Liver (tissue), 2 donors: Measurements from ENCODE around the gene CASZ1.

Experiments used
- YY1 ChIP-seq: IDR thresholded peaks from 2 replicates; pipeline ENCODE4 v1.6.1; 2016; ENCODE audit warnings: antibody characterized with exemption, mild to moderate bottlenecking
- TF ChIP-seq, protein P1 (sequence below): fragments of 150-350 bp; IDR thresholded peaks from 2 replicates; pipeline ENCODE4 v1.5.1; 2017; ENCODE audit warnings: improper control_type of control experiment, low read depth, low read length; ENCODE audit not compliant: missing input control
- donor health status: healthy.

- TF ChIP-seq, protein P1, sequence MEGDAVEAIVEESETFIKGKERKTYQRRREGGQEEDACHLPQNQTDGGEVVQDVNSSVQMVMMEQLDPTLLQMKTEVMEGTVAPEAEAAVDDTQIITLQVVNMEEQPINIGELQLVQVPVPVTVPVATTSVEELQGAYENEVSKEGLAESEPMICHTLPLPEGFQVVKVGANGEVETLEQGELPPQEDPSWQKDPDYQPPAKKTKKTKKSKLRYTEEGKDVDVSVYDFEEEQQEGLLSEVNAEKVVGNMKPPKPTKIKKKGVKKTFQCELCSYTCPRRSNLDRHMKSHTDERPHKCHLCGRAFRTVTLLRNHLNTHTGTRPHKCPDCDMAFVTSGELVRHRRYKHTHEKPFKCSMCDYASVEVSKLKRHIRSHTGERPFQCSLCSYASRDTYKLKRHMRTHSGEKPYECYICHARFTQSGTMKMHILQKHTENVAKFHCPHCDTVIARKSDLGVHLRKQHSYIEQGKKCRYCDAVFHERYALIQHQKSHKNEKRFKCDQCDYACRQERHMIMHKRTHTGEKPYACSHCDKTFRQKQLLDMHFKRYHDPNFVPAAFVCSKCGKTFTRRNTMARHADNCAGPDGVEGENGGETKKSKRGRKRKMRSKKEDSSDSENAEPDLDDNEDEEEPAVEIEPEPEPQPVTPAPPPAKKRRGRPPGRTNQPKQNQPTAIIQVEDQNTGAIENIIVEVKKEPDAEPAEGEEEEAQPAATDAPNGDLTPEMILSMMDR = no peak
- no peak for TF ChIP-seq YY1
Observed at GRCh38 chr1:10658396-10659066, 137.9 kb downstream of the CASZ1 start.
